WTC11 (cell line): ENCODE results near the gene UGT1A8.

Source experiments
- ARID4B ChIP-seq: sonication (generic); formaldehyde crosslinking; IDR thresholded peaks from 2 replicates; pipeline ENCODE4 v1.8.0; 2023; ENCODE audit warnings: missing genetic modification reagents, mild to moderate bottlenecking, borderline replicate concordance
- ATF2 ChIP-seq: sonication (generic); formaldehyde crosslinking; IDR thresholded peaks from 2 replicates; pipeline ENCODE4 v1.8.1; 2022; ENCODE audit warnings: low read depth, missing genetic modification reagents, borderline replicate concordance
- ATF3 ChIP-seq: sonication (generic); formaldehyde crosslinking; conservative IDR thresholded peaks from 2 replicates; pipeline ENCODE4 v1.8.1; 2022; ENCODE audit warnings: mild to moderate bottlenecking, missing genetic modification reagents
- CTCF ChIP-seq: fragments of 200-600 bp; IDR thresholded peaks from 2 replicates; pipeline ENCODE4 v1.8.0; 2022; ENCODE audit warnings: antibody characterized with exemption
- E2F4 ChIP-seq: sonication (generic); formaldehyde crosslinking; IDR thresholded peaks from 2 replicates; pipeline ENCODE4 v1.8.1; 2022; ENCODE audit warnings: low read depth, mild to moderate bottlenecking, moderate library complexity, missing genetic modification reagents, borderline replicate concordance
- FOXK1 ChIP-seq: sonication (generic); formaldehyde crosslinking; IDR thresholded peaks from 2 replicates; pipeline ENCODE4 v1.8.0; 2022; ENCODE audit warnings: mild to moderate bottlenecking, moderate library complexity, missing genetic modification reagents
- FOXP4 ChIP-seq: sonication (generic); formaldehyde crosslinking; IDR thresholded peaks from 2 replicates; pipeline ENCODE4 v1.8.0; 2022; ENCODE audit warnings: mild to moderate bottlenecking, missing genetic modification reagents
- KAT7 ChIP-seq: sonication (generic); formaldehyde crosslinking; IDR thresholded peaks from 2 replicates; pipeline ENCODE4 v1.8.1; 2023; ENCODE audit warnings: missing genetic modification reagents, mild to moderate bottlenecking, borderline replicate concordance
- MXD4 ChIP-seq: fragments of 250-450 bp; sonication (Bioruptor Pico); IDR thresholded peaks from 2 replicates; pipeline ENCODE4 v1.8.0; 2021; ENCODE audit warnings: mild to moderate bottlenecking, moderate library complexity, borderline replicate concordance
- NFYB ChIP-seq: sonication (generic); formaldehyde crosslinking; conservative IDR thresholded peaks from 2 replicates; pipeline ENCODE4 v1.8.0; 2022; ENCODE audit warnings: low read depth, missing genetic modification reagents
- NR1H2 ChIP-seq: sonication (generic); formaldehyde crosslinking; IDR thresholded peaks from 2 replicates; pipeline ENCODE4 v1.9.0; 2021; ENCODE audit warnings: mild to moderate bottlenecking, moderate library complexity, missing genetic modification reagents
- TCF7 ChIP-seq: sonication (generic); formaldehyde crosslinking; IDR thresholded peaks from 2 replicates; pipeline ENCODE4 v1.8.0; 2022; ENCODE audit warnings: mild to moderate bottlenecking, low read depth, missing genetic modification reagents, moderate library complexity
- USF2 ChIP-seq: sonication (generic); formaldehyde crosslinking; IDR thresholded peaks from 2 replicates; pipeline ENCODE4 v1.8.1; 2023; ENCODE audit warnings: mild to moderate bottlenecking, missing genetic modification reagents, moderate library complexity
- ZBTB21 ChIP-seq: sonication (generic); formaldehyde crosslinking; IDR thresholded peaks from 2 replicates; pipeline ENCODE4 v1.8.1; 2023; ENCODE audit warnings: mild to moderate bottlenecking, missing genetic modification reagents, borderline replicate concordance

GRCh38 chr2:233819884-233820773 is 202.7 kb downstream of the UGT1A8 start:
- TF ChIP-seq KAT7 (CRISPR knock-in tag), result no peak
- no peak for TF ChIP-seq MXD4 (CRISPR knock-in tag)
- TF ChIP-seq CTCF, result no peak
- TF ChIP-seq FOXK1 (CRISPR knock-in tag), result no peak
- TF ChIP-seq ATF2, result no peak
- no peak for TF ChIP-seq ARID4B (CRISPR knock-in tag)
- no peak for TF ChIP-seq ATF3 (CRISPR knock-in tag)
- TF ChIP-seq TCF7, result no peak
- no peak for TF ChIP-seq NR1H2 (CRISPR knock-in tag)
- TF ChIP-seq E2F4 (CRISPR knock-in tag), result no peak
- TF ChIP-seq USF2 (CRISPR knock-in tag), result no peak
- TF ChIP-seq FOXP4 (CRISPR knock-in tag), result no peak
- TF ChIP-seq NFYB (CRISPR knock-in tag), result no peak
- TF ChIP-seq ZBTB21 (CRISPR knock-in tag), result no peak
